ENCODE results near the gene KRTAP22-2.

GRCh38 chr21:30582870-30583269 lies 7.3 kb downstream of the KRTAP22-2 start:
- TF ChIP-seq CTCF (IDR thresholded peaks at IDR 0.05 in 8 of 11, conservative IDR thresholded peaks at IDR 0.05 in 3 of 11): no peak
- TF ChIP-seq POLR2A (IDR thresholded peaks at IDR 0.05): no peak
